Measurements from ENCODE around the gene DSCAML1.

DNA sequence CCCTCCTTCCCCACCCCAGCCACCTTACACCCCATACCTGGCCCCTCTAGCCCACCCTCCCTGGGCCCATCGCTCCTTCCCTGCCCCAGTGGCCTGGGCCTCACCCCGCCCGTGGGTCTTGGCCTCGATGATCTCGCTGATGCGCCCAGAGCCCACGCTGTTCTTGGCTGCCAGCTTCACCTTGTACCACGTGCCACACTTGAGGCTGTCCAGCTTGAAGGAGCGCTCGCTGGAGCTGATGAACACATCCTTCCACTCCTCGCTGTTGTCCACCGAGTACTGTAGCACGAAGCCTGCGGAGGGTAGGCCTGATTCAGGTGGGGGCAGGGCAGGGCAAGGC lies 359.3 kb downstream of the DSCAML1 start:
- no peak for TF ChIP-seq POLR2AphosphoS5 (IDR thresholded peaks at IDR 0.05)
- TF ChIP-seq, protein P1, sequence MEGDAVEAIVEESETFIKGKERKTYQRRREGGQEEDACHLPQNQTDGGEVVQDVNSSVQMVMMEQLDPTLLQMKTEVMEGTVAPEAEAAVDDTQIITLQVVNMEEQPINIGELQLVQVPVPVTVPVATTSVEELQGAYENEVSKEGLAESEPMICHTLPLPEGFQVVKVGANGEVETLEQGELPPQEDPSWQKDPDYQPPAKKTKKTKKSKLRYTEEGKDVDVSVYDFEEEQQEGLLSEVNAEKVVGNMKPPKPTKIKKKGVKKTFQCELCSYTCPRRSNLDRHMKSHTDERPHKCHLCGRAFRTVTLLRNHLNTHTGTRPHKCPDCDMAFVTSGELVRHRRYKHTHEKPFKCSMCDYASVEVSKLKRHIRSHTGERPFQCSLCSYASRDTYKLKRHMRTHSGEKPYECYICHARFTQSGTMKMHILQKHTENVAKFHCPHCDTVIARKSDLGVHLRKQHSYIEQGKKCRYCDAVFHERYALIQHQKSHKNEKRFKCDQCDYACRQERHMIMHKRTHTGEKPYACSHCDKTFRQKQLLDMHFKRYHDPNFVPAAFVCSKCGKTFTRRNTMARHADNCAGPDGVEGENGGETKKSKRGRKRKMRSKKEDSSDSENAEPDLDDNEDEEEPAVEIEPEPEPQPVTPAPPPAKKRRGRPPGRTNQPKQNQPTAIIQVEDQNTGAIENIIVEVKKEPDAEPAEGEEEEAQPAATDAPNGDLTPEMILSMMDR (IDR thresholded peaks at IDR 0.05) = no peak
- TF ChIP-seq POLR2A (IDR thresholded peaks at IDR 0.05) = no peak
